H1 (cell line): ENCODE data around the gene CDKN1A. TPM values are rescaled to one million over a fixed set of nuclear protein-coding genes. Genes with fewer than 3 reads are reported as not detected.

Source experiments
- CTCF ChIA-PET: fragments of 300-600 bp; sonication (Branson Sonifier 250); formaldehyde crosslinking; loops from one replicate; lab custom pipeline; 2021; ENCODE audit not compliant: partially characterized antibody; lab: Charles Lee
- POLR2A ChIA-PET: fragments of 300-600 bp; sonication (Branson Sonifier 250); formaldehyde crosslinking; loops from one replicate; lab custom pipeline; 2021; ENCODE audit warnings: inconsistent platforms; ENCODE audit not compliant: partially characterized antibody; lab: Charles Lee
- DNase-seq, 2 experiments: peaks; one replicate each; pipeline versions ENCODE4 v3.0.0 to v3.0.0-alpha.2; 2010 to 2022; ENCODE audit warnings: low spot score in 2 of 2, low read depth in 1 of 2, mixed read lengths in 1 of 2
- FAIRE-seq: peaks from 2 replicates; lab custom pipeline; 2011; peaks lifted over from hg19 to GRCh38; lab: Jason Lieb, UNC
- H2AFZ ChIP-seq: 2 replicates; pipeline ENCODE4 v1.8.1; 2012; ENCODE audit warnings: low read length, inconsistent platforms
- H2AK5ac ChIP-seq: 2 replicates; pipeline ENCODE4 v1.6.1; 2013; ENCODE audit warnings: low read depth, low read length
- H2BK120ac ChIP-seq: replicated peaks from 2 replicates; pipeline ENCODE3; 2013; ENCODE audit warnings: low read depth, low read length, inconsistent platforms
- H2BK12ac ChIP-seq: 2 replicates; pipeline ENCODE4 v1.6.1; 2013; ENCODE audit warnings: low read depth, low read length
- H2BK15ac ChIP-seq: 2 replicates; pipeline ENCODE4 v1.6.1; 2013; ENCODE audit warnings: low read length
- H2BK20ac ChIP-seq: 2 replicates; pipeline ENCODE4 v1.6.1; 2013; ENCODE audit warnings: low read length
- H2BK5ac ChIP-seq: 2 replicates; pipeline ENCODE4 v1.6.1; 2013; ENCODE audit warnings: low read depth, low read length
- H3K14ac ChIP-seq: 2 replicates; pipeline ENCODE4 v1.6.1; 2013; ENCODE audit warnings: inconsistent platforms; ENCODE audit not compliant: insufficient read length
- H3K18ac ChIP-seq: 2 replicates; pipeline ENCODE4 v1.6.1; 2013; ENCODE audit warnings: low read length; ENCODE audit errors: extremely low read depth
- H3K23ac ChIP-seq: 2 replicates; pipeline ENCODE4 v1.6.1; 2013; ENCODE audit warnings: inconsistent platforms; ENCODE audit not compliant: insufficient read length
- H3K23me2 ChIP-seq: 2 replicates; pipeline ENCODE4 v1.6.1; 2013; ENCODE audit warnings: low read depth, low read length
- H3K27ac ChIP-seq: 2 replicates; pipeline ENCODE4 v1.6.1; 2011; ENCODE audit warnings: low read depth, low read length, inconsistent platforms
- H3K27me3 ChIP-seq, 4 experiments: replicated peaks in 1 of 4; 1 replicate in 1 of 4; 2 replicates in 3 of 4; pipeline versions ENCODE4 v1.6.1 to v1.8.1; 2011 to 2013; ENCODE audit warnings: low read length in 3 of 4, mild to moderate bottlenecking in 3 of 4, inconsistent platforms in 2 of 4, mixed read lengths in 2 of 4, moderate library complexity in 1 of 4; ENCODE audit not compliant: control insufficient read depth in 3 of 4, insufficient read depth in 3 of 4; ENCODE audit errors: extremely low read depth in 1 of 4
- H3K36me3 ChIP-seq, 4 experiments: 2 replicates each; pipeline versions ENCODE4 v1.6.1 to v1.8.1; 2011 to 2013; ENCODE audit warnings: mild to moderate bottlenecking in 4 of 4, low read length in 3 of 4, moderate library complexity in 2 of 4, control low read depth in 1 of 4, inconsistent platforms in 1 of 4; ENCODE audit not compliant: insufficient read depth in 4 of 4, control insufficient read depth in 2 of 4
- H3K4ac ChIP-seq: replicated peaks from 2 replicates; pipeline ENCODE3; 2013; ENCODE audit warnings: low read length, low read depth, mixed read lengths, inconsistent platforms; ENCODE audit not compliant: insufficient read length
- H3K4me1 ChIP-seq, 4 experiments: replicated peaks in 1 of 4; 1 replicate in 1 of 4; 2 replicates in 3 of 4; pipeline versions ENCODE4 v1.6.1 to v1.8.1; 2011 to 2013; ENCODE audit warnings: low read length in 3 of 4, inconsistent platforms in 2 of 4, mixed read lengths in 1 of 4; ENCODE audit not compliant: insufficient read depth in 4 of 4, control insufficient read depth in 3 of 4
- H3K4me2 ChIP-seq, 2 experiments: 2 replicates each; pipeline versions ENCODE4 v1.6.1 to v1.8.1; 2011 to 2013; ENCODE audit warnings: low read depth in 2 of 2, low read length in 2 of 2, control low read depth in 1 of 2, inconsistent platforms in 1 of 2, mild to moderate bottlenecking in 1 of 2; ENCODE audit not compliant: insufficient read depth in 1 of 2
- H3K4me3 ChIP-seq, 4 experiments: fragments of 200-600, 300-600 bp in 1 of 4; sonication (generic), shearing (Covaris generic), sonication (Bioruptor Twin) in 1 of 4; 2 replicates each; pipeline versions ENCODE4 v1.5.1 to v1.8.1; 2011 to 2016; ENCODE audit warnings: low read length in 4 of 4, low read depth in 3 of 4, control low read depth in 2 of 4, inconsistent platforms in 2 of 4, mild to moderate bottlenecking in 2 of 4, mixed read lengths in 1 of 4, moderate library complexity in 1 of 4; ENCODE audit not compliant: insufficient read depth in 2 of 4; ENCODE audit errors: extremely low read depth in 1 of 4
- H3K56ac ChIP-seq: replicated peaks from 2 replicates; pipeline ENCODE3; 2013; ENCODE audit warnings: low read depth, mild to moderate bottlenecking, mixed read lengths, low read length, inconsistent platforms; ENCODE audit not compliant: insufficient read length
- H3K79me1 ChIP-seq: 2 replicates; pipeline ENCODE4 v1.6.1; 2013; ENCODE audit warnings: low read depth, low read length, control low read depth
- H3K79me2 ChIP-seq, 2 experiments: 2 replicates each; pipeline versions ENCODE4 v1.6.1 to v1.8.1; 2012 to 2013; ENCODE audit warnings: low read length in 2 of 2, mild to moderate bottlenecking in 2 of 2, inconsistent platforms in 1 of 2; ENCODE audit not compliant: insufficient read depth in 2 of 2, control insufficient read depth in 1 of 2
- H3K9ac ChIP-seq, 4 experiments: replicated peaks in 1 of 4; 1 replicate in 1 of 4; 2 replicates in 3 of 4; pipeline versions ENCODE4 v1.6.1 to v1.8.1; 2011 to 2013; ENCODE audit warnings: low read depth in 3 of 4, low read length in 3 of 4, control low read depth in 2 of 4, mild to moderate bottlenecking in 2 of 4, moderate library complexity in 2 of 4, inconsistent platforms in 1 of 4; ENCODE audit errors: extremely low read depth in 1 of 4
- H3K9me3 ChIP-seq, 2 experiments: 2 replicates each; pipeline versions ENCODE4 v1.6.1 to v1.8.1; 2012 to 2013; ENCODE audit warnings: mild to moderate bottlenecking in 2 of 2, moderate library complexity in 2 of 2, control low read depth in 1 of 2, inconsistent platforms in 1 of 2, low read depth in 1 of 2, low read length in 1 of 2, mixed read lengths in 1 of 2; ENCODE audit not compliant: insufficient read depth in 2 of 2
- H4K20me1 ChIP-seq, 2 experiments: replicated peaks in 1 of 2; 2 replicates each; pipeline versions ENCODE3 to v1.8.1; 2011 to 2013; ENCODE audit warnings: inconsistent platforms in 2 of 2, low read length in 2 of 2, mild to moderate bottlenecking in 1 of 2; ENCODE audit not compliant: insufficient read depth in 2 of 2, control insufficient read depth in 1 of 2
- H4K5ac ChIP-seq: 2 replicates; pipeline ENCODE4 v1.6.1; 2013; ENCODE audit warnings: low read length, low read depth, mixed read lengths, inconsistent platforms; ENCODE audit not compliant: insufficient read length
- H4K8ac ChIP-seq: 2 replicates; pipeline ENCODE4 v1.8.0; 2013; ENCODE audit warnings: mild to moderate bottlenecking, moderate library complexity, low read length, inconsistent platforms; ENCODE audit not compliant: insufficient read depth; ENCODE audit errors: extremely low read depth
- H4K91ac ChIP-seq: replicated peaks from 2 replicates; pipeline ENCODE3; 2013; ENCODE audit warnings: low read length, mixed read lengths, inconsistent platforms; ENCODE audit not compliant: insufficient read length
- ASH2L ChIP-seq: fragments of 200-600, 300-600 bp; sonication (generic); IDR thresholded peaks from one replicate; pipeline ENCODE4 v1.7.1; 2017; ENCODE audit warnings: low read length
- BCL11A ChIP-seq, 2 experiments: IDR thresholded peaks; one replicate each; pipeline ENCODE4 v1.6.1; 2011; ENCODE audit warnings: low read depth in 2 of 2, low read length in 2 of 2, mild to moderate bottlenecking in 2 of 2
- BRCA1 ChIP-seq: IDR thresholded peaks from 2 replicates; pipeline ENCODE4 v1.6.1; 2012; ENCODE audit warnings: low read depth, low read length, improper control_type of control experiment
- GABPA ChIP-seq: IDR thresholded peaks from 2 replicates; pipeline ENCODE4 v1.6.1; 2011; ENCODE audit warnings: mild to moderate bottlenecking, low read length, moderate library complexity, borderline replicate concordance; ENCODE audit not compliant: insufficient read depth
- NANOG ChIP-seq: IDR thresholded peaks from 2 replicates; pipeline ENCODE4 v1.6.1; 2011; ENCODE audit warnings: low read length, low read depth, mild to moderate bottlenecking, inconsistent platforms; ENCODE audit not compliant: insufficient read depth, poor library complexity, severe bottlenecking
- NRF1 ChIP-seq: IDR thresholded peaks from 2 replicates; pipeline ENCODE4 v1.6.1; 2011; ENCODE audit warnings: mild to moderate bottlenecking, low read depth, low read length, improper control_type of control experiment
- RBBP5 ChIP-seq: IDR thresholded peaks from 2 replicates; pipeline ENCODE4 v1.7.1; 2012; ENCODE audit warnings: low read depth, mild to moderate bottlenecking, inconsistent platforms, low read length, moderate library complexity, borderline replicate concordance
- RNF2 ChIP-seq: fragments of 200-900, 300-1000 bp; sonication (generic); IDR thresholded peaks from 2 replicates; pipeline ENCODE4 v1.7.1; 2016; ENCODE audit warnings: borderline replicate concordance, low read depth, mild to moderate bottlenecking, antibody characterized with exemption, low read length; ENCODE audit not compliant: poor library complexity, severe bottlenecking; ENCODE audit errors: missing control alignments
- SAP30 ChIP-seq: fragments of 300-600 bp; sonication (generic); IDR thresholded peaks from 2 replicates; pipeline ENCODE4 v1.7.1; 2012; ENCODE audit warnings: low read length, moderate library complexity, mild to moderate bottlenecking, inconsistent platforms; ENCODE audit not compliant: insufficient read depth, insufficient replicate concordance
- TAF1 ChIP-seq: IDR thresholded peaks from 2 replicates; pipeline ENCODE4 v1.6.1; 2011; ENCODE audit warnings: mild to moderate bottlenecking, low read depth, low read length
- TAF7 ChIP-seq: optimal IDR thresholded peaks from 2 replicates; pipeline ENCODE3; 2011; ENCODE audit warnings: low read depth, mild to moderate bottlenecking, inconsistent platforms, low read length, moderate library complexity, borderline replicate concordance
- YY1 ChIP-seq: IDR thresholded peaks from 2 replicates; pipeline ENCODE4 v1.6.1; 2011; ENCODE audit warnings: low read depth, mild to moderate bottlenecking, low read length
- WGBS, 2 experiments: shearing (Covaris generic) in 1 of 2; methylation state at CpG; one replicate each; pipeline versions ENCODE4 v1.1.6 to v1.1.7; 2013 to 2015; ENCODE audit warnings: low lambda C conversion rate in 2 of 2, mixed read lengths in 2 of 2, inconsistent platforms in 1 of 2, low coverage in 1 of 2, missing lambda C conversion rate in 1 of 2; ENCODE audit not compliant: insufficient replicate concordance in 2 of 2, insufficient coverage in 1 of 2, insufficient read length in 1 of 2; ENCODE audit errors: extremely low coverage in 1 of 2, missing lambda C conversion rate in 1 of 2; 5-methylcytosine and 5-hydroxymethylcytosine counted together
- polyA plus RNA-seq, 7 experiments: library from polyadenylated mRNA; depleted of rRNA in 3 of 7; stranded (reverse) in 5 of 7; unstranded in 2 of 7; fragments of >200 nt in 5 of 7; fragments of 200-250 nt in 2 of 7; gene quantifications; 1 replicate in 5 of 7; 2 replicates in 1 of 7; 4 replicates in 1 of 7; pipeline versions ENCODE4 v1.2.1 to v1.2.3, GENCODE V29; 2011 to 2013; ENCODE audit warnings: missing spikeins in 2 of 7, mixed read lengths in 2 of 7
- total RNA-seq: library from RNA; stranded (reverse); fragmentation: NEBNext Ultra II Directional; extraction: Animal tissue kit (Norgen Biotek cat#: 25700); gene quantifications from 2 replicates; pipeline ENCODE4 v1.2.1, GENCODE V29; 2021
- TF ChIP-seq, protein P1 (sequence below): IDR thresholded peaks from 2 replicates; pipeline ENCODE4 v1.6.1; 2012; ENCODE audit warnings: inconsistent platforms

Gene CDKN1A
- total and polyA plus RNA-seq, 2 of the 8 experiments (the other 6 are each of a cell fraction or from before 2014, with no cell fraction given) = 15.2 to 36.0 TPM

GRCh38 chr6:36633915-36634314 is 44.6 kb upstream of the CDKN1A start:
- Histone ChIP-seq H3K14ac (no peak overlapping the region), H3K23me2 (no peaks in the 10 kb centered on the region), H2BK15ac (no peak overlapping the region), H2BK12ac (no peak overlapping the region), H3K4me2 (no peak overlapping the region), H4K5ac (no peak overlapping the region), H3K79me2 (no peaks in the 10 kb centered on the region), H3K36me3 (no peaks in the 10 kb centered on the region), H3K4me1 (peaks cover 0 to 4% (median 1%) of the 10 kb centered on the region in 4 experiments; a peak in 2 of 7 replicates), H3K23ac (no peak overlapping the region), H2BK20ac (peak overlapping the region; percentile 61; the same call in 1 of the 2 replicates), H3K9ac (no peak overlapping the region), H4K91ac (no peak overlapping the region), H3K4me3 (no peak overlapping the region), H3K18ac (no peak overlapping the region), H3K9me3 (no peaks in the 10 kb centered on the region), H2BK5ac (no peak overlapping the region), H3K79me1 (no peaks in the 10 kb centered on the region), H4K20me1 (no peaks in the 10 kb centered on the region), H2BK120ac (no peak overlapping the region), H2AFZ (no peak overlapping the region), H4K8ac (no peak overlapping the region), H3K27ac (no peak overlapping the region), H2AK5ac (no peak overlapping the region), H3K56ac (no peak overlapping the region), H3K27me3 (no peaks in the 10 kb centered on the region), H3K4ac (no peak overlapping the region)
- ChIA-PET CTCF (interaction anchor here (4.0 kb wide), 1 partner anchor 90 kb away, joined by 14 read pairs; no protein-coding TSS in a partner anchor), POLR2A (interaction anchor here (1.3 to 1.4 kb wide), 2 partner anchors 36 to 49 kb away, joined by 3 read pairs; no protein-coding TSS in a partner anchor)
- DNase-seq = no peak
- no peak for FAIRE-seq
- WGBS, 2 experiments = 94% methylated on average over 9 of the region's 9 CpGs; no CpG with 5 or more reads in 1 of the 2 experiments
- TF ChIP-seq NANOG (no peak), RNF2 (no peak), RBBP5 (no peak), BRCA1 (no peak), BCL11A (IDR thresholded peaks at IDR 0.05; ENCODE audit: low read depth in 2 of 2, low read length in 2 of 2) (no peak), SAP30 (no peak), TAF7 (no peak), YY1 (no peak), GABPA (no peak), TAF1 (no peak), NRF1 (no peak), ASH2L (no peak)
- TF ChIP-seq, protein P1, sequence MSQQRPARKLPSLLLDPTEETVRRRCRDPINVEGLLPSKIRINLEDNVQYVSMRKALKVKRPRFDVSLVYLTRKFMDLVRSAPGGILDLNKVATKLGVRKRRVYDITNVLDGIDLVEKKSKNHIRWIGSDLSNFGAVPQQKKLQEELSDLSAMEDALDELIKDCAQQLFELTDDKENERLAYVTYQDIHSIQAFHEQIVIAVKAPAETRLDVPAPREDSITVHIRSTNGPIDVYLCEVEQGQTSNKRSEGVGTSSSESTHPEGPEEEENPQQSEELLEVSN = no peak
